Keratinocyte (primary cell): ENCODE results near the gene SP4. TPM values are rescaled to one million over a fixed set of nuclear protein-coding genes. Genes with fewer than 3 reads are reported as not detected.

Source experiments
- DNase-seq: peaks from one replicate; pipeline ENCODE4 v3.0.0-alpha.2; 2011; ENCODE audit warnings: low read depth, missing footprints, low spot score
- FAIRE-seq: peaks from 2 replicates; lab custom pipeline; 2011; peaks lifted over from hg19 to GRCh38; lab: Jason Lieb, UNC
- H2AFZ ChIP-seq: 2 replicates; pipeline ENCODE4 v1.6.0; 2012; ENCODE audit warnings: low read length, control low read depth, inconsistent platforms; ENCODE audit not compliant: control insufficient read depth
- H3K27ac ChIP-seq: 2 replicates; pipeline ENCODE4 v1.5.1; 2011; ENCODE audit warnings: low read length; ENCODE audit not compliant: control insufficient read depth, insufficient read depth
- H3K27me3 ChIP-seq: 3 replicates; pipeline ENCODE4 v1.6.0; 2011; ENCODE audit warnings: low read length; ENCODE audit not compliant: control insufficient read depth, insufficient read depth; ENCODE audit errors: extremely low read depth
- H3K36me3 ChIP-seq, 2 experiments: 2 replicates in 1 of 2; 3 replicates in 1 of 2; pipeline ENCODE4 v1.5.1; 2011; ENCODE audit warnings: low read length in 2 of 2, mild to moderate bottlenecking in 1 of 2; ENCODE audit not compliant: control insufficient read depth in 2 of 2, insufficient read depth in 2 of 2; ENCODE audit errors: extremely low read depth in 1 of 2
- H3K4me1 ChIP-seq: 3 replicates; pipeline ENCODE4 v1.5.1; 2011; ENCODE audit warnings: low read length; ENCODE audit not compliant: control insufficient read depth, insufficient read depth; ENCODE audit errors: extremely low read depth
- H3K4me2 ChIP-seq: 3 replicates; pipeline ENCODE4 v1.6.0; 2011; ENCODE audit warnings: low read depth, low read length; ENCODE audit not compliant: control insufficient read depth, insufficient read depth; ENCODE audit errors: extremely low read depth
- H3K4me3 ChIP-seq, 3 experiments: fragments of 200-600 bp in 1 of 3; sonication (generic) in 1 of 3; 2 replicates in 2 of 3; 3 replicates in 1 of 3; pipeline ENCODE4 v1.5.1; 2011 to 2016; ENCODE audit warnings: low read length in 3 of 3, mild to moderate bottlenecking in 3 of 3, control low read depth in 2 of 3, inconsistent platforms in 1 of 3, low read depth in 1 of 3, mixed read lengths in 1 of 3, mixed run types in 1 of 3, moderate library complexity in 1 of 3; ENCODE audit not compliant: control insufficient read depth in 2 of 3, insufficient read depth in 2 of 3; ENCODE audit errors: extremely low read depth in 1 of 3
- H3K79me2 ChIP-seq: 2 replicates; pipeline ENCODE4 v1.6.0; 2012; ENCODE audit warnings: low read length; ENCODE audit not compliant: control insufficient read depth, insufficient read depth
- H3K9ac ChIP-seq: 3 replicates; pipeline ENCODE4 v1.6.0; 2011; ENCODE audit warnings: low read length; ENCODE audit not compliant: control insufficient read depth, insufficient read depth; ENCODE audit errors: extremely low read depth
- H3K9me1 ChIP-seq: 3 replicates; pipeline ENCODE4 v1.6.0; 2011; ENCODE audit warnings: low read length; ENCODE audit not compliant: control insufficient read depth, insufficient read depth; ENCODE audit errors: extremely low read depth
- H3K9me3 ChIP-seq: 2 replicates; pipeline ENCODE4 v1.5.1; 2012; ENCODE audit warnings: low read depth, low read length; ENCODE audit not compliant: control insufficient read depth
- H4K20me1 ChIP-seq: 3 replicates; pipeline ENCODE4 v1.6.0; 2011; ENCODE audit warnings: low read length; ENCODE audit not compliant: control insufficient read depth, insufficient read depth; ENCODE audit errors: extremely low read depth
- EZH2 ChIP-seq: IDR thresholded peaks from one replicate; pipeline ENCODE4 v1.6.1; 2012; ENCODE audit warnings: inconsistent platforms, mild to moderate bottlenecking, low read length, moderate library complexity
- dilution Hi-C: fragments of 300-500 bp; cut with MboI; formaldehyde crosslinking; loops from one replicate; pipeline ENCODE4 v1.7.0; 2020; ENCODE audit warnings: low sequenced_read_pairs; ENCODE audit not compliant: extremely low pct_ligation_motif_present
- polyA plus RNA-seq, 5 experiments: library from polyadenylated mRNA; depleted of rRNA in 3 of 5; stranded (reverse) in 3 of 5; stranded (forward) in 1 of 5; unstranded in 1 of 5; fragments of >200 nt; gene quantifications; 1 replicate in 1 of 5; 2 replicates in 3 of 5; 3 replicates in 1 of 5; pipeline versions ENCODE4 v1.2.1 to v1.2.3, GENCODE V29; 2011 to 2012; ENCODE audit warnings: missing spikeins in 2 of 5, low read depth in 1 of 5, low replicate concordance in 1 of 5
- TF ChIP-seq, protein P1 (sequence below), 3 experiments: IDR thresholded peaks in 1 of 3; conservative IDR thresholded peaks in 1 of 3; optimal IDR thresholded peaks in 1 of 3; 2 replicates in 2 of 3; 3 replicates in 1 of 3; pipeline versions ENCODE3 to v1.5.1; 2011; ENCODE audit warnings: low read length in 3 of 3, mild to moderate bottlenecking in 3 of 3, moderate library complexity in 2 of 3, control low read depth in 1 of 3, inconsistent platforms in 1 of 3; ENCODE audit not compliant: insufficient read depth in 2 of 3; ENCODE audit errors: extremely low read depth in 1 of 3

SP4 gene
- polyA plus RNA-seq, 1 donor (not counting 4 experiments of a cell fraction or from before 2014, with no cell fraction given): 1.5 TPM

DNA sequence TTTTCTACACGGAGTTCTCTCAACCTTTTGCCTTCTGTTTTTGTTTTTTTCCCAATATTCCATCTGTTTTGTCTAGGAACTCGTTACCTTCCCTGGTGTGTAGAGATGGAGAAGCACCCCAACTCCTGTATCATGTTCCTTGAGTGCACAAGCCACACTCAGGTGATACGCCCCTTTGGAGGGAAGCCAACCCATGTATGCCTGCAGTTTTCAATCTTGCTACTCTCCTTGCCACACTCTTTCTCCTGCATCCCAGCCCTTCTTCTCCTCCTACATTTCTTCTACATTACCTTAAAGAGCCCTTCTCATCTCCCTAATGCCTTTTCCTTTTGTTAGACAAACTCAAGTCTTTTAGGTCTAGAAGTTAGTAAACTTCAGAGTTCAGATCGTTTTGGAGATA, 10.2 kb upstream of the SP4 start:
- no peak for TF ChIP-seq EZH2
- TF ChIP-seq, protein P1, sequence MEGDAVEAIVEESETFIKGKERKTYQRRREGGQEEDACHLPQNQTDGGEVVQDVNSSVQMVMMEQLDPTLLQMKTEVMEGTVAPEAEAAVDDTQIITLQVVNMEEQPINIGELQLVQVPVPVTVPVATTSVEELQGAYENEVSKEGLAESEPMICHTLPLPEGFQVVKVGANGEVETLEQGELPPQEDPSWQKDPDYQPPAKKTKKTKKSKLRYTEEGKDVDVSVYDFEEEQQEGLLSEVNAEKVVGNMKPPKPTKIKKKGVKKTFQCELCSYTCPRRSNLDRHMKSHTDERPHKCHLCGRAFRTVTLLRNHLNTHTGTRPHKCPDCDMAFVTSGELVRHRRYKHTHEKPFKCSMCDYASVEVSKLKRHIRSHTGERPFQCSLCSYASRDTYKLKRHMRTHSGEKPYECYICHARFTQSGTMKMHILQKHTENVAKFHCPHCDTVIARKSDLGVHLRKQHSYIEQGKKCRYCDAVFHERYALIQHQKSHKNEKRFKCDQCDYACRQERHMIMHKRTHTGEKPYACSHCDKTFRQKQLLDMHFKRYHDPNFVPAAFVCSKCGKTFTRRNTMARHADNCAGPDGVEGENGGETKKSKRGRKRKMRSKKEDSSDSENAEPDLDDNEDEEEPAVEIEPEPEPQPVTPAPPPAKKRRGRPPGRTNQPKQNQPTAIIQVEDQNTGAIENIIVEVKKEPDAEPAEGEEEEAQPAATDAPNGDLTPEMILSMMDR (optimal IDR thresholded peaks at IDR 0.05 in 1 of 3, IDR thresholded peaks at IDR 0.05 in 1 of 3, conservative IDR thresholded peaks at IDR 0.05 in 1 of 3; ENCODE audit: extremely low read depth in 1 of 3, insufficient read depth in 2 of 3, low read length in 3 of 3): no peak
- dilution Hi-C loops: no loop called here
- H3K36me3 ChIP-seq: no peaks in the 10 kb centered on the region
- no peak for FAIRE-seq
- no peak overlapping the region for H3K27ac ChIP-seq
- no peaks in the 10 kb centered on the region for H3K79me2 ChIP-seq
- no peaks in the 10 kb centered on the region for H3K4me1 ChIP-seq
- H4K20me1 ChIP-seq: no peaks in the 10 kb centered on the region
- H3K9me1 ChIP-seq: no peaks in the 10 kb centered on the region
- no peak overlapping the region for H2AFZ ChIP-seq
- DNase-seq: no peak
- H3K9ac ChIP-seq: no peak overlapping the region
- H3K27me3 ChIP-seq: no peaks in the 10 kb centered on the region
- no peak overlapping the region for H3K4me2 ChIP-seq
- H3K9me3 ChIP-seq: no peaks in the 10 kb centered on the region
- H3K4me3 ChIP-seq: no peak overlapping the region

GRCh38 chr7:21422751-21423150, 5.1 kb upstream of the SP4 start:
- peaks cover 8% of the 10 kb centered on the region for H3K4me1 ChIP-seq
- H2AFZ ChIP-seq: no peak overlapping the region
- H3K9me3 ChIP-seq: no peaks in the 10 kb centered on the region
- no peaks in the 10 kb centered on the region for H4K20me1 ChIP-seq
- dilution Hi-C loops: no loop called here
- FAIRE-seq: no peak
- H3K79me2 ChIP-seq: no peaks in the 10 kb centered on the region
- H3K4me3 ChIP-seq: no peak overlapping the region
- H3K4me2 ChIP-seq: no peak overlapping the region
- H3K36me3 ChIP-seq: no peaks in the 10 kb centered on the region
- TF ChIP-seq EZH2: no peak
- TF ChIP-seq, protein P1 (optimal IDR thresholded peaks at IDR 0.05 in 1 of 3, IDR thresholded peaks at IDR 0.05 in 1 of 3, conservative IDR thresholded peaks at IDR 0.05 in 1 of 3; ENCODE audit: extremely low read depth in 1 of 3, insufficient read depth in 2 of 3, low read length in 3 of 3): no peak
- DNase-seq: no peak
- no peaks in the 10 kb centered on the region for H3K27me3 ChIP-seq
- no peak overlapping the region for H3K27ac ChIP-seq
- no peaks in the 10 kb centered on the region for H3K9me1 ChIP-seq
- no peak overlapping the region for H3K9ac ChIP-seq
